ENCODE measurements around the gene ARL4D. TPM values are rescaled to one million over a fixed set of nuclear protein-coding genes. Genes with fewer than 3 reads are reported as not detected.

ARL4D gene
- total RNA-seq, 2 experiments from 2014 or later = 2.2 to 3.4 TPM

GRCh38 chr17:43434902-43435319 is 36.1 kb downstream of the ARL4D start:
- no peaks in the 10 kb centered on the region for H3K4me1 Mint-ChIP-seq (ENCODE audit: low read depth)
- H3K27me3 Mint-ChIP-seq = peaks cover 28% of the 10 kb centered on the region
- no peak for ATAC-seq
- no peaks in the 10 kb centered on the region for H3K9me3 Mint-ChIP-seq
- no peak overlapping the region for H3K4me3 Mint-ChIP-seq
- CTCF ChIA-PET = no interaction called here
- intact Hi-C loops (cut with micrococcal nuclease) = no loop called here
- no peak for DNase-seq
- POLR2A ChIA-PET = no interaction called here
- H3K27ac Mint-ChIP-seq = no peak overlapping the region
- TF ChIP-seq CTCF (IDR thresholded peaks at IDR 0.05) = no peak
- no peaks in the 10 kb centered on the region for H3K36me3 Mint-ChIP-seq (ENCODE audit: low read depth)

- intact Hi-C loops (cut with micrococcal nuclease) = no loop called here
- no peak for ATAC-seq
- ChIA-PET CTCF (interaction anchor here (1.0 to 1.4 kb wide), 2 partner anchors 9 to 46 kb away, joined by 4 read pairs; partner anchors contain the start of gene DHX8), POLR2A (no interaction called here)
- H3K4me3 Mint-ChIP-seq = no peak overlapping the region
- no peaks in the 10 kb centered on the region for H3K4me1 Mint-ChIP-seq (ENCODE audit: low read depth)
- H3K36me3 Mint-ChIP-seq (ENCODE audit: low read depth) = no peaks in the 10 kb centered on the region
- DNase-seq = no peak
- no peak for TF ChIP-seq CTCF (IDR thresholded peaks at IDR 0.05)
- H3K27ac Mint-ChIP-seq = no peak overlapping the region
- H3K9me3 Mint-ChIP-seq = no peaks in the 10 kb centered on the region
- H3K27me3 Mint-ChIP-seq = peaks cover 16% of the 10 kb centered on the region
Measured at GRCh38 chr17:43437756-43438155, 39.0 kb downstream of the ARL4D start.

- CTCF ChIA-PET = interaction anchor here (1.4 kb wide), 1 partner anchor 10 kb away, joined by 4 read pairs; no protein-coding TSS in a partner anchor
- ATAC-seq = no peak
Measured at GRCh38 chr17:43438626-43439025, 39.8 kb downstream of the ARL4D start.

GRCh38 chr17:43439041-43439440 is 40.2 kb downstream of the ARL4D start:
- Mint-ChIP-seq H3K4me3 (no peak overlapping the region), H3K4me1 (ENCODE audit: low read depth) (no peaks in the 10 kb centered on the region), H3K9me3 (no peaks in the 10 kb centered on the region), H3K27ac (no peak overlapping the region), H3K27me3 (peaks cover 10% of the 10 kb centered on the region), H3K36me3 (ENCODE audit: low read depth) (no peaks in the 10 kb centered on the region)
- DNase-seq (no peak), ATAC-seq (no peak)
- ChIA-PET CTCF (interaction anchor here (1.0 kb wide), 1 partner anchor 45 kb away, joined by 4 read pairs; the partner anchor contains the start of gene DHX8), POLR2A (no interaction called here)
- intact Hi-C loops (cut with micrococcal nuclease) = no loop called here
- no peak for TF ChIP-seq CTCF (IDR thresholded peaks at IDR 0.05)

More at GRCh38 chr17:43438626-43439025, 39.8 kb downstream of the ARL4D start:
- TF ChIP-seq CTCF (IDR thresholded peaks at IDR 0.05) = no peak
- POLR2A ChIA-PET = no interaction called here
- no peaks in the 10 kb centered on the region for H3K36me3 Mint-ChIP-seq (ENCODE audit: low read depth)
- no peaks in the 10 kb centered on the region for H3K9me3 Mint-ChIP-seq
- H3K27me3 Mint-ChIP-seq = peaks cover 12% of the 10 kb centered on the region
- no peak for DNase-seq
- no peak overlapping the region for H3K27ac Mint-ChIP-seq
- intact Hi-C loops (cut with micrococcal nuclease) = no loop called here
- H3K4me1 Mint-ChIP-seq (ENCODE audit: low read depth) = no peaks in the 10 kb centered on the region
- no peak overlapping the region for H3K4me3 Mint-ChIP-seq

- peaks cover 8% of the 10 kb centered on the region for H3K27me3 Mint-ChIP-seq
- no peak for DNase-seq
- ChIA-PET CTCF (interaction anchor here (0.8 kb wide), 1 partner anchor 49 kb away, joined by 3 read pairs; no protein-coding TSS in a partner anchor), POLR2A (interaction anchor here (0.7 kb wide), 1 partner anchor 42 kb away, joined by 4 read pairs; no protein-coding TSS in a partner anchor)
- H3K36me3 Mint-ChIP-seq (ENCODE audit: low read depth) = no peaks in the 10 kb centered on the region
- TF ChIP-seq CTCF (IDR thresholded peaks at IDR 0.05) = no peak
- no peak overlapping the region for H3K4me3 Mint-ChIP-seq
- no peaks in the 10 kb centered on the region for H3K4me1 Mint-ChIP-seq (ENCODE audit: low read depth)
- intact Hi-C loops (cut with micrococcal nuclease) = no loop called here
- H3K27ac Mint-ChIP-seq = no peak overlapping the region
- no peak for ATAC-seq
- H3K9me3 Mint-ChIP-seq = no peaks in the 10 kb centered on the region
Measured at GRCh38 chr17:43442711-43443110, 43.9 kb downstream of the ARL4D start.

Measured in activated CD8-positive, alpha-beta T cell treated with anti-CD3 and anti-CD28 coated beads for 36 hours (primary cell).